GM12878 (cell line): ENCODE data around the gene CASTOR1. TPM values are rescaled to one million over a fixed set of nuclear protein-coding genes. Genes with fewer than 3 reads are reported as not detected.

Experiments
- ATAC-seq: fragments of 200-7000 bp; cut with Tn5 transposase; 3 replicates; pipeline ENCODE4 v1.9.1; 2020; ENCODE audit warnings: mild to moderate bottlenecking, moderate library complexity
- BruUV-seq: library from RNA; stranded (reverse); fragments of 400-500 nt; replicated peaks from 2 replicates; lab custom pipeline; 2021; lab: Mats Ljungman, UMichigan
- CTCF ChIA-PET: fragments of 300-600 bp; sonication (Branson Sonifier 250); formaldehyde crosslinking; extraction: SDS; loops from one replicate; lab custom pipeline; 2021; ENCODE audit warnings: inconsistent platforms; lab: Yijun Ruan, JAX
- POLR2A ChIA-PET: fragments of 350-600 bp; formaldehyde crosslinking; extraction: SDS; loops from one replicate; lab custom pipeline; 2021; ENCODE audit warnings: inconsistent platforms; lab: Charles Lee
- RAD21 ChIA-PET: fragments of 300-600 bp; sonication (Branson Sonifier 250); formaldehyde crosslinking; loops from one replicate; lab custom pipeline; 2023; ENCODE audit warnings: antibody characterized with exemption; ENCODE audit not compliant: unreplicated experiment; lab: Charles Lee
- SMC1A ChIA-PET: fragments of 300-600 bp; sonication (Branson Sonifier 250); formaldehyde crosslinking; loops from one replicate; lab custom pipeline; 2023; ENCODE audit not compliant: unreplicated experiment, uncharacterized antibody; lab: Charles Lee
- DNase-seq: peaks from one replicate; pipeline ENCODE4 v3.0.0-alpha.2; 2011; ENCODE audit warnings: low read depth, low spot score
- FAIRE-seq: peaks from 3 replicates; lab custom pipeline; 2011; peaks lifted over from hg19 to GRCh38; lab: Jason Lieb, UNC
- H2AFZ ChIP-seq: 2 replicates; pipeline ENCODE4 v1.6.0; 2011; ENCODE audit warnings: low read depth, low read length, control low read depth; ENCODE audit not compliant: control insufficient read depth
- H3K27ac ChIP-seq: 2 replicates; pipeline ENCODE4 v1.5.1; 2011; ENCODE audit warnings: control low read depth; ENCODE audit not compliant: control insufficient read depth, insufficient read depth
- H3K27me3 ChIP-seq, 2 experiments: replicated peaks in 1 of 2; 2 replicates each; pipeline versions ENCODE4 v1.6.0 to v1.6.1; 2011; ENCODE audit warnings: low read length in 1 of 2; ENCODE audit not compliant: control insufficient read depth in 2 of 2, insufficient read depth in 2 of 2
- H3K36me3 ChIP-seq, 2 experiments: 2 replicates each; pipeline ENCODE4 v1.5.1; 2011; ENCODE audit warnings: low read length in 1 of 2; ENCODE audit not compliant: control insufficient read depth in 2 of 2, insufficient read depth in 2 of 2
- H3K4me1 ChIP-seq: 2 replicates; pipeline ENCODE4 v1.6.1; 2011; ENCODE audit warnings: mild to moderate bottlenecking, low read length, moderate library complexity, mixed read lengths; ENCODE audit not compliant: control insufficient read depth, insufficient read depth
- H3K4me2 ChIP-seq: 2 replicates; pipeline ENCODE4 v1.6.0; 2011; ENCODE audit warnings: control low read depth; ENCODE audit not compliant: control insufficient read depth, insufficient read depth
- H3K4me3 ChIP-seq: fragments of 200-600 bp; sonication (generic); 2 replicates; pipeline ENCODE4 v1.5.1; 2016
- H3K79me2 ChIP-seq: 2 replicates; pipeline ENCODE4 v1.6.0; 2011; ENCODE audit warnings: low read length; ENCODE audit not compliant: control insufficient read depth, insufficient read depth
- H3K9ac ChIP-seq: 2 replicates; pipeline ENCODE4 v1.8.0; 2011; ENCODE audit warnings: low read length, control low read depth, mixed read lengths; ENCODE audit not compliant: control insufficient read depth, insufficient read depth
- H3K9me3 ChIP-seq: replicated peaks from 3 replicates; pipeline ENCODE4 v1.5.1; 2011; ENCODE audit warnings: mild to moderate bottlenecking, low read length; ENCODE audit not compliant: control insufficient read depth, insufficient read depth
- H4K20me1 ChIP-seq: 2 replicates; pipeline ENCODE4 v1.6.0; 2011; ENCODE audit not compliant: control insufficient read depth, insufficient read depth
- BMI1 ChIP-seq: fragments of 450-650 bp; IDR thresholded peaks from 2 replicates; pipeline ENCODE4 v1.6.1; 2016; ENCODE audit warnings: mild to moderate bottlenecking, moderate library complexity, borderline replicate concordance
- CBX3 ChIP-seq: fragments of 200-600 bp; sonication (generic); IDR thresholded peaks from 2 replicates; pipeline ENCODE4 v1.6.1; 2016; ENCODE audit warnings: low read depth, borderline replicate concordance
- CHD4 ChIP-seq: fragments of 200-600 bp; sonication (generic); IDR thresholded peaks from 2 replicates; pipeline ENCODE4 v1.6.1; 2016; ENCODE audit warnings: mild to moderate bottlenecking
- CREM ChIP-seq: IDR thresholded peaks from 2 replicates; pipeline ENCODE4 v1.6.1; 2014; ENCODE audit warnings: antibody characterized with exemption, low read depth
- DPF2 ChIP-seq: fragments of 450-650 bp; IDR thresholded peaks from 2 replicates; pipeline ENCODE4 v1.6.1; 2017; ENCODE audit warnings: mild to moderate bottlenecking
- E2F8 ChIP-seq: fragments of 450-650 bp; IDR thresholded peaks from 2 replicates; pipeline ENCODE4 v1.6.1; 2018; ENCODE audit warnings: mild to moderate bottlenecking, low read depth, moderate library complexity; ENCODE audit not compliant: partially characterized antibody
- ELK1 ChIP-seq: IDR thresholded peaks from 2 replicates; pipeline ENCODE4 v1.6.1; 2012; ENCODE audit warnings: low read depth, low read length, improper control_type of control experiment
- GATAD2B ChIP-seq: fragments of 450-650 bp; conservative IDR thresholded peaks from 2 replicates; pipeline ENCODE4 v1.6.1; 2017; ENCODE audit warnings: low read depth, mild to moderate bottlenecking, moderate library complexity
- IRF5 ChIP-seq: fragments of 450-650 bp; IDR thresholded peaks from 2 replicates; pipeline ENCODE4 v1.6.1; 2017; ENCODE audit warnings: borderline replicate concordance
- MYB ChIP-seq: fragments of 150-350 bp; IDR thresholded peaks from 2 replicates; pipeline ENCODE4 v1.6.1; 2014; ENCODE audit warnings: mild to moderate bottlenecking, low read depth, low read length, borderline replicate concordance
- NFYA ChIP-seq: IDR thresholded peaks from 2 replicates; pipeline ENCODE4 v1.6.1; 2011; ENCODE audit warnings: low read depth, mild to moderate bottlenecking, low read length, improper control_type of control experiment, borderline replicate concordance
- PML ChIP-seq: IDR thresholded peaks from 2 replicates; pipeline ENCODE4 v1.6.1; 2012; ENCODE audit warnings: low read length, inconsistent platforms
- RAD21 ChIP-seq: IDR thresholded peaks from 2 replicates; pipeline ENCODE4 v1.6.1; 2011; ENCODE audit warnings: mild to moderate bottlenecking, low read depth, low read length, moderate library complexity; ENCODE audit not compliant: insufficient read depth
- STAT3 ChIP-seq: IDR thresholded peaks from 2 replicates; pipeline ENCODE4 v1.6.1; 2011; ENCODE audit warnings: low read depth, low read length, improper control_type of control experiment
- ZNF207 ChIP-seq: fragments of 450-650 bp; IDR thresholded peaks from 2 replicates; pipeline ENCODE4 v1.6.1; 2014; ENCODE audit warnings: antibody characterized with exemption, mild to moderate bottlenecking, borderline replicate concordance
- ZNF384 ChIP-seq: IDR thresholded peaks from 2 replicates; pipeline ENCODE4 v1.6.1; 2012; ENCODE audit warnings: low read depth, mild to moderate bottlenecking, low read length, improper control_type of control experiment, borderline replicate concordance
- WGBS: methylation state at CpG from one replicate; pipeline ENCODE4 v1.1.6; 2016; ENCODE audit warnings: low lambda C conversion rate; ENCODE audit not compliant: insufficient replicate concordance, insufficient coverage; ENCODE audit errors: missing lambda C conversion rate; 5-methylcytosine and 5-hydroxymethylcytosine counted together
- in situ Hi-C: fragments of 300-500 bp; cut with MboI; formaldehyde crosslinking; loops from 9 replicates; pipeline ENCODE4 v1.14.3; 2018; ENCODE audit warnings: mixed read lengths
- intact Hi-C: fragments of 100-400 bp; cut with micrococcal nuclease; formaldehyde crosslinking; loops from one replicate; pipeline ENCODE4 v1.14.2; 2022; ENCODE audit not compliant: unreplicated experiment
- polyA plus RNA-seq, 11 experiments: library from polyadenylated mRNA; depleted of rRNA in 4 of 11; unstranded in 6 of 11; stranded (reverse) in 5 of 11; fragments of >200 nt; fragmentation: Nextera tagmentation in 4 of 11; fragmentation: Illumina TruSeq in 1 of 11; extraction: Ambion mirVana in 4 of 11; extraction: Trizol in 1 of 11; gene quantifications; 1 replicate in 1 of 11; 2 replicates in 10 of 11; pipeline versions ENCODE4 v1.2.1 to v1.2.3, GENCODE V29; 2011 to 2016; ENCODE audit warnings: inconsistent platforms in 2 of 11, missing spikeins in 2 of 11, low read depth in 1 of 11
- total RNA-seq, 4 experiments: library from RNA; depleted of rRNA in 3 of 4; stranded (reverse); fragments of >200 nt in 3 of 4; fragmentation: Illumina TruSeq in 1 of 4; extraction: Trizol in 1 of 4; gene quantifications; 2 replicates each; pipeline versions ENCODE4 v1.2.1 to v1.2.3, GENCODE V29; 2013 to 2021

Gene CASTOR1
- total and polyA plus RNA-seq, 10 of the 15 experiments (the other 5 are each of a cell fraction or from before 2014, with no cell fraction given) = 0.31 to 9.1 (median 3.3) TPM

- TF ChIP-seq E2F8 (no peak), CREM (no peak), PML (no peak), RAD21 (no peak), CBX3 (no peak), GATAD2B (no peak), BMI1 (no peak), STAT3 (no peak), ZNF384 (no peak)
These were observed 40.8 kb downstream of the CASTOR1 start (continued) for GRCh38 chr22:30248484-30248883.

GRCh38 chr22:30247974-30248373 lies 41.3 kb downstream of the CASTOR1 start:
- CTCF ChIA-PET = no interaction called here
- Histone ChIP-seq H3K4me2 (no peak overlapping the region), H2AFZ (no peak overlapping the region), H3K79me2 (no peaks in the 10 kb centered on the region), H3K27me3 (peaks cover 3 to 4% of the 10 kb centered on the region in 2 experiments; a peak in 2 of 4 replicates), H3K27ac (no peak overlapping the region), H3K4me3 (no peak overlapping the region), H3K4me1 (peaks cover 4% of the 10 kb centered on the region), H3K9me3 (no peaks in the 10 kb centered on the region), H3K9ac (no peak overlapping the region), H4K20me1 (no peaks in the 10 kb centered on the region), H3K36me3 (no peaks in the 10 kb centered on the region)
- DNase-seq (no peak), ATAC-seq (no peak), FAIRE-seq (no peak)
- SMC1A ChIA-PET = no interaction called here
- no peak for TF ChIP-seq ZNF207
- TF ChIP-seq NFYA = no peak
- no peak for TF ChIP-seq IRF5
- no peak for TF ChIP-seq ELK1
- no peak for TF ChIP-seq DPF2
- no peak for TF ChIP-seq CHD4
- TF ChIP-seq MYB = no peak
- intact Hi-C loops = no loop called here
- RAD21 ChIA-PET = interaction anchor here (0.8 kb wide), 1 partner anchor 149 kb away, joined by 3 read pairs; no protein-coding TSS in a partner anchor
- WGBS = 16% methylated on average over 6 of the region's 12 CpGs
- no TSS peak for BruUV-seq
- POLR2A ChIA-PET = no interaction called here
- in situ Hi-C loops = no loop called here
